MM.1S (cell line): ENCODE data around the gene MAP3K4.

ENCODE experiments used
- CTCF ChIP-seq: fragments of 300-600 bp; sonication (generic); IDR thresholded peaks from 2 replicates; pipeline ENCODE4 v1.5.1; 2016; ENCODE audit warnings: antibody characterized with exemption, low read length, mixed read lengths
- EZH2 ChIP-seq: fragments of 300-600 bp; sonication (generic); optimal IDR thresholded peaks from 2 replicates; pipeline ENCODE3; 2017; ENCODE audit warnings: low read depth, mild to moderate bottlenecking, antibody characterized with exemption, low read length, mixed read lengths
- EZH2phosphoT487 ChIP-seq: fragments of 300-600 bp; sonication (generic); IDR thresholded peaks from 2 replicates; pipeline ENCODE4 v1.6.1; 2018; ENCODE audit warnings: antibody characterized with exemption, low read length

- TF ChIP-seq EZH2phosphoT487 (no peak), CTCF (no peak), EZH2 (no peak)
Observed at GRCh38 chr6:161035981-161036263, 44.4 kb downstream of the MAP3K4 start.
